HEK293 (cell line): ENCODE data around the gene STRN.

Experiments used
- CTCF ChIA-PET: fragments of 350-600 bp; formaldehyde crosslinking; extraction: SDS; loops from one replicate; lab custom pipeline; 2021; ENCODE audit warnings: antibody characterized with exemption; lab: Yijun Ruan, JAX
- POLR2A ChIA-PET: fragments of 300-600 bp; formaldehyde crosslinking; extraction: SDS; loops from one replicate; lab custom pipeline; 2020; ENCODE audit warnings: antibody characterized with exemption, inconsistent platforms; lab: Yijun Ruan, JAX
- H3K27ac ChIP-seq: fragments of 200-500 bp; sonication (Bioruptor generic); 2 replicates; pipeline ENCODE4 v1.5.1; 2014; ENCODE audit warnings: low read depth, low read length, control low read depth, inconsistent platforms; ENCODE audit errors: extremely low read depth
- H3K36me3 ChIP-seq, 2 experiments: fragments of 200-500 bp in 1 of 2; sonication (Bioruptor generic) in 1 of 2; 1 replicate in 1 of 2; 2 replicates in 1 of 2; pipeline ENCODE4 v1.5.1; 2014 to 2017; ENCODE audit warnings: inconsistent platforms in 2 of 2, low read length in 2 of 2; ENCODE audit not compliant: control insufficient read depth in 2 of 2, insufficient read depth in 1 of 2
- H3K4me1 ChIP-seq: fragments of 200-500 bp; sonication (Bioruptor generic); 2 replicates; pipeline ENCODE4 v1.5.1; 2014; ENCODE audit warnings: mild to moderate bottlenecking, low read length, inconsistent platforms; ENCODE audit not compliant: control insufficient read depth, insufficient read depth
- H3K4me3 ChIP-seq: 2 replicates; pipeline ENCODE4 v1.5.1; 2011; ENCODE audit warnings: low read depth, mild to moderate bottlenecking, control low read depth, low read length, moderate library complexity
- H3K9me3 ChIP-seq: fragments of 200-500 bp; sonication (Bioruptor generic); 2 replicates; pipeline ENCODE4 v1.5.1; 2014; ENCODE audit warnings: low read depth, low read length, inconsistent platforms; ENCODE audit not compliant: control insufficient read depth, insufficient read depth
- EGR2 ChIP-seq: fragments of 450-650 bp; formaldehyde crosslinking; IDR thresholded peaks from 2 replicates; pipeline ENCODE4 v1.5.1; 2016; ENCODE audit warnings: low read depth, missing biosample characterization, missing genetic modification characterization
- GLI4 ChIP-seq: fragments of 450-650 bp; formaldehyde crosslinking; IDR thresholded peaks from 2 replicates; pipeline ENCODE4 v1.5.1; 2016; ENCODE audit warnings: missing biosample characterization, missing genetic modification characterization
- GLIS2 ChIP-seq: fragments of 450-650 bp; formaldehyde crosslinking; IDR thresholded peaks from 2 replicates; pipeline ENCODE4 v1.5.1; 2016; ENCODE audit warnings: missing biosample characterization, missing genetic modification characterization
- HOXA7 ChIP-seq: sonication (generic); formaldehyde crosslinking; IDR thresholded peaks from 2 replicates; pipeline ENCODE4 v1.8.1; 2022; ENCODE audit warnings: missing genetic modification reagents, borderline replicate concordance
- HOXC10 ChIP-seq: sonication (generic); formaldehyde crosslinking; IDR thresholded peaks from 2 replicates; pipeline ENCODE4 v1.8.1; 2023; ENCODE audit warnings: mild to moderate bottlenecking, missing genetic modification reagents
- KLF16 ChIP-seq: fragments of 450-650 bp; formaldehyde crosslinking; IDR thresholded peaks from 2 replicates; pipeline ENCODE4 v1.5.1; 2017; ENCODE audit warnings: missing biosample characterization, missing genetic modification characterization
- REPIN1 ChIP-seq: fragments of 450-650 bp; formaldehyde crosslinking; IDR thresholded peaks from 2 replicates; pipeline ENCODE4 v1.5.1; 2017; ENCODE audit warnings: missing biosample characterization, missing genetic modification characterization, low read depth
- REST ChIP-seq: fragments of 450-650 bp; formaldehyde crosslinking; IDR thresholded peaks from 2 replicates; pipeline ENCODE4 v1.5.1; 2016; ENCODE audit warnings: missing biosample characterization, missing genetic modification characterization
- SCRT2 ChIP-seq: fragments of 450-650 bp; formaldehyde crosslinking; IDR thresholded peaks from 2 replicates; pipeline ENCODE4 v1.5.1; 2016; ENCODE audit warnings: missing biosample characterization, missing genetic modification characterization
- YY2 ChIP-seq: fragments of 450-650 bp; formaldehyde crosslinking; IDR thresholded peaks from 2 replicates; pipeline ENCODE4 v1.5.1; 2016; ENCODE audit warnings: missing biosample characterization, missing genetic modification characterization
- ZBTB1 ChIP-seq: fragments of 450-650 bp; formaldehyde crosslinking; IDR thresholded peaks from 2 replicates; pipeline ENCODE4 v1.5.1; 2016; ENCODE audit warnings: missing biosample characterization, missing genetic modification characterization
- ZBTB21 ChIP-seq: fragments of 450-650 bp; formaldehyde crosslinking; IDR thresholded peaks from 2 replicates; pipeline ENCODE4 v1.5.1; 2017; ENCODE audit warnings: missing biosample characterization, missing genetic modification characterization
- ZNF112 ChIP-seq: fragments of 450-650 bp; formaldehyde crosslinking; IDR thresholded peaks from 2 replicates; pipeline ENCODE4 v1.5.0; 2017; ENCODE audit warnings: missing biosample characterization, missing genetic modification characterization
- ZNF148 ChIP-seq: fragments of 450-650 bp; formaldehyde crosslinking; IDR thresholded peaks from 2 replicates; pipeline ENCODE4 v1.5.0; 2017; ENCODE audit warnings: missing biosample characterization, missing genetic modification characterization, borderline replicate concordance
- ZNF157 ChIP-seq: fragments of 450-650 bp; formaldehyde crosslinking; IDR thresholded peaks from 2 replicates; pipeline ENCODE4 v1.5.1; 2016; ENCODE audit warnings: missing biosample characterization, missing genetic modification characterization
- ZNF19 ChIP-seq: fragments of 450-650 bp; formaldehyde crosslinking; IDR thresholded peaks from 2 replicates; pipeline ENCODE4; 2016; ENCODE audit warnings: missing biosample characterization, missing genetic modification characterization, low read depth
- ZNF223 ChIP-seq: fragments of 450-650 bp; formaldehyde crosslinking; IDR thresholded peaks from 2 replicates; pipeline ENCODE4 v1.5.1; 2016; ENCODE audit warnings: missing biosample characterization, missing genetic modification characterization
- ZNF426 ChIP-seq: fragments of 450-650 bp; formaldehyde crosslinking; IDR thresholded peaks from 2 replicates; pipeline ENCODE4 v1.5.1; 2017; ENCODE audit warnings: missing biosample characterization, missing genetic modification characterization, mild to moderate bottlenecking, inconsistent platforms, moderate library complexity
- ZNF555 ChIP-seq: fragments of 450-650 bp; formaldehyde crosslinking; conservative IDR thresholded peaks from 2 replicates; pipeline ENCODE4 v1.5.1; 2017; ENCODE audit warnings: missing biosample characterization, mild to moderate bottlenecking, missing genetic modification characterization, inconsistent platforms
- ZNF654 ChIP-seq: fragments of 450-650 bp; formaldehyde crosslinking; IDR thresholded peaks from 2 replicates; pipeline ENCODE4 v1.5.1; 2016; ENCODE audit warnings: low read depth, missing biosample characterization, missing genetic modification characterization
- ZNF664 ChIP-seq: fragments of 450-650 bp; formaldehyde crosslinking; IDR thresholded peaks from 2 replicates; pipeline ENCODE4 v1.5.1; 2016; ENCODE audit warnings: missing biosample characterization, missing genetic modification characterization
- ZNF707 ChIP-seq: fragments of 450-650 bp; formaldehyde crosslinking; IDR thresholded peaks from 2 replicates; pipeline ENCODE4 v1.5.1; 2016; ENCODE audit warnings: missing biosample characterization, missing genetic modification characterization
- ZXDB ChIP-seq: fragments of 450-650 bp; formaldehyde crosslinking; IDR thresholded peaks from 2 replicates; pipeline ENCODE4 v1.5.1; 2016; ENCODE audit warnings: missing biosample characterization, missing genetic modification characterization
- TF ChIP-seq, protein P1 (sequence below): fragments of 450-650 bp; formaldehyde crosslinking; IDR thresholded peaks from 2 replicates; pipeline ENCODE4 v1.5.1; 2016; ENCODE audit warnings: missing biosample characterization, missing genetic modification characterization
- TF ChIP-seq, protein P2 (sequence below): fragments of 450-650 bp; formaldehyde crosslinking; IDR thresholded peaks from 2 replicates; pipeline ENCODE4 v1.5.1; 2016; ENCODE audit warnings: missing biosample characterization, missing genetic modification characterization
- TF ChIP-seq, protein P3 (sequence below): fragments of 450-650 bp; formaldehyde crosslinking; IDR thresholded peaks from 2 replicates; pipeline ENCODE4 v1.5.1; 2016; ENCODE audit warnings: missing biosample characterization, missing genetic modification characterization

Gene STRN

GRCh38 chr2:36882532-36882931, 83.8 kb downstream of the STRN start:
- H3K27ac ChIP-seq, result no peak overlapping the region
- ChIA-PET CTCF (interaction anchor here (0.7 kb wide), 2 partner anchors 210 to 238 kb away, joined by 3 read pairs; no protein-coding TSS in a partner anchor), POLR2A (no interaction called here)
- H3K9me3 ChIP-seq, result no peaks in the 10 kb centered on the region
- peaks cover 29 to 32% of the 10 kb centered on the region in 2 experiments for H3K36me3 ChIP-seq
- TF ChIP-seq HOXA7 (CRISPR knock-in tag) (no peak), ZBTB21 (tag by site-specific recombination) (no peak), ZNF707 (tag by site-specific recombination) (no peak), KLF16 (tag by site-specific recombination) (no peak), YY2 (tag by site-specific recombination) (no peak), ZNF654 (tag by site-specific recombination) (no peak), SCRT2 (tag by site-specific recombination) (no peak), ZNF112 (tag by site-specific recombination) (no peak), ZNF664 (tag by site-specific recombination) (no peak), REPIN1 (tag by site-specific recombination) (no peak), ZNF19 (tag by site-specific recombination) (no peak), GLIS2 (no peak), ZBTB1 (tag by site-specific recombination) (no peak), ZNF148 (no peak), ZNF157 (tag by site-specific recombination) (no peak)
- TF ChIP-seq, protein P1, sequence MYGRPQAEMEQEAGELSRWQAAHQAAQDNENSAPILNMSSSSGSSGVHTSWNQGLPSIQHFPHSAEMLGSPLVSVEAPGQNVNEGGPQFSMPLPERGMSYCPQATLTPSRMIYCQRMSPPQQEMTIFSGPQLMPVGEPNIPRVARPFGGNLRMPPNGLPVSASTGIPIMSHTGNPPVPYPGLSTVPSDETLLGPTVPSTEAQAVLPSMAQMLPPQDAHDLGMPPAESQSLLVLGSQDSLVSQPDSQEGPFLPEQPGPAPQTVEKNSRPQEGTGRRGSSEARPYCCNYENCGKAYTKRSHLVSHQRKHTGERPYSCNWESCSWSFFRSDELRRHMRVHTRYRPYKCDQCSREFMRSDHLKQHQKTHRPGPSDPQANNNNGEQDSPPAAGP, result no peak
- TF ChIP-seq, protein P2, sequence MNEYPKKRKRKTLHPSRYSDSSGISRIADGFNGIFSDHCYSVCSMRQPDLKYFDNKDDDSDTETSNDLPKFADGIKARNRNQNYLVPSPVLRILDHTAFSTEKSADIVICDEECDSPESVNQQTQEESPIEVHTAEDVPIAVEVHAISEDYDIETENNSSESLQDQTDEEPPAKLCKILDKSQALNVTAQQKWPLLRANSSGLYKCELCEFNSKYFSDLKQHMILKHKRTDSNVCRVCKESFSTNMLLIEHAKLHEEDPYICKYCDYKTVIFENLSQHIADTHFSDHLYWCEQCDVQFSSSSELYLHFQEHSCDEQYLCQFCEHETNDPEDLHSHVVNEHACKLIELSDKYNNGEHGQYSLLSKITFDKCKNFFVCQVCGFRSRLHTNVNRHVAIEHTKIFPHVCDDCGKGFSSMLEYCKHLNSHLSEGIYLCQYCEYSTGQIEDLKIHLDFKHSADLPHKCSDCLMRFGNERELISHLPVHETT (tag by site-specific recombination), result no peak
- TF ChIP-seq, all 188 proteins: peak for 0
- Histone ChIP-seq H3K4me3 (no peak overlapping the region), H3K4me1 (no peaks in the 10 kb centered on the region)

- POLR2A ChIA-PET, result no interaction called here
- H3K9me3 ChIP-seq, result no peaks in the 10 kb centered on the region
- peaks cover 35 to 38% of the 10 kb centered on the region in 2 experiments for H3K36me3 ChIP-seq
- no peak overlapping the region for H3K27ac ChIP-seq
- no peak overlapping the region for H3K4me3 ChIP-seq
- CTCF ChIA-PET, result interaction anchor here (0.7 kb wide), 1 partner anchor 210 kb away, joined by 3 read pairs; no protein-coding TSS in a partner anchor
- no peaks in the 10 kb centered on the region for H3K4me1 ChIP-seq
- no peak for TF ChIP-seq ZNF426 (tag by site-specific recombination)
- no peak for TF ChIP-seq ZNF555 (tag by site-specific recombination)
- TF ChIP-seq ZXDB (tag by site-specific recombination), result no peak
- no peak for TF ChIP-seq GLI4
- no peak for TF ChIP-seq EGR2 (tag by site-specific recombination)
- no peak for TF ChIP-seq ZNF223 (tag by site-specific recombination)
- no peak for TF ChIP-seq REST (tag by site-specific recombination)
- TF ChIP-seq KLF16 (tag by site-specific recombination), result no peak
- no peak for TF ChIP-seq HOXC10
- TF ChIP-seq, protein P3, sequence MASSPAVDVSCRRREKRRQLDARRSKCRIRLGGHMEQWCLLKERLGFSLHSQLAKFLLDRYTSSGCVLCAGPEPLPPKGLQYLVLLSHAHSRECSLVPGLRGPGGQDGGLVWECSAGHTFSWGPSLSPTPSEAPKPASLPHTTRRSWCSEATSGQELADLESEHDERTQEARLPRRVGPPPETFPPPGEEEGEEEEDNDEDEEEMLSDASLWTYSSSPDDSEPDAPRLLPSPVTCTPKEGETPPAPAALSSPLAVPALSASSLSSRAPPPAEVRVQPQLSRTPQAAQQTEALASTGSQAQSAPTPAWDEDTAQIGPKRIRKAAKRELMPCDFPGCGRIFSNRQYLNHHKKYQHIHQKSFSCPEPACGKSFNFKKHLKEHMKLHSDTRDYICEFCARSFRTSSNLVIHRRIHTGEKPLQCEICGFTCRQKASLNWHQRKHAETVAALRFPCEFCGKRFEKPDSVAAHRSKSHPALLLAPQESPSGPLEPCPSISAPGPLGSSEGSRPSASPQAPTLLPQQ (tag by site-specific recombination), result no peak
Observed at GRCh38 chr2:36881816-36882215, 84.5 kb downstream of the STRN start.
